HG03060 (cell line): ENCODE measurements around the gene SMC6.

Experiments
- ATAC-seq: cut with Tn5 transposase; IDR thresholded peaks from one replicate; pipeline ENCODE4 v1.9.1; 2021; ENCODE audit warnings: low read depth, moderate number of reproducible peaks; ENCODE audit not compliant: unreplicated experiment

Gene SMC6

DNA sequence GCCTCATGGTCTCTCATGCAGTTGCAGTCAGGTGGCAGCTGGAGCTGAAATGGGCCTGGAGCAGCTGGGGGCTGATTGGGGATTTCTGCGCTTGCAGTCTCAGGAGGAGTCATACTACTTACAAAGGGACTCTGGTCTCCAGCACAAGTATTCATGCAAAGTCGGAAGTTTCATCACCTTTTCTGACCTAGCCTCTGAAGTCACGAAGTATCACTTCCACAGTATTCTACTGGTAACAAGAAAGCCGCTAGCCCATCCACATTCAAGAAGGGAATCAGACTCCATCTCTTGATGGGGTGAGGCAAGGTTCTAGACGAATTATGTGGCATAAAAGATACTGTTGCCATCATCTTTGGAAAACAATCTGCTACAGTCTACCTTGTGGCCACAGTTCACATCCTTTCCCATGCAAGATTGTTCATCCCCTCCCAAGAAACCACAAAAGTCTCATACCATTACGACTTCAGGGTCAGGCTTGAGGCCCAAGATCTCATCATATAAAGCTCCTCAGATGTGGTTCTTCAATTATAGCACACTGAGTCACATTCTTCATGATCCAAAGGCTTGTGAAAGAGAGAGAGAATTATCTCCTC is 95.3 kb downstream of the SMC6 start:
- ATAC-seq: no peak

GRCh38 chr2:17657759-17658158 is 95.9 kb downstream of the SMC6 start:
- ATAC-seq: no peak

GRCh38 chr2:17652681-17653394 is 100.8 kb downstream of the SMC6 start:
- no peak for ATAC-seq

DNA sequence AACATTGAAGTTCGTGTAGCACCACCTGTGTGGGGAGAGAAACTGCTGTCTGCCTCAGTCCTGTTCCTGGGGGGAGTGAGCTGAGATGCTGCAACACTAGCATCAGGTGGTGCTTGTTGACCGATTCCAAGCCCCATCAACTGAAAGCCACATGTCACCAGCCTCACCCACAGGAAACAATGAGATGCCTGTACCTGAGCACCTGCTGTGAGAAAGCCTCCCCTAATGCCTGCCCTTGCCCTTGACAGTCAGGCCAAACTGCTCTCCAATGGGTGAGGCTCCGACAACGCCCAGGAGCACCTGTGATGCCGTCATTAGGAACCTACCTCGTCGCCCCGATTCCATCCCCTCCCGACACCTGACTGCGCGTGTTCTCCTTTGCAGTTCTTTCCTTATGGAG is 104.6 kb downstream of the SMC6 start:
- no peak for ATAC-seq

DNA sequence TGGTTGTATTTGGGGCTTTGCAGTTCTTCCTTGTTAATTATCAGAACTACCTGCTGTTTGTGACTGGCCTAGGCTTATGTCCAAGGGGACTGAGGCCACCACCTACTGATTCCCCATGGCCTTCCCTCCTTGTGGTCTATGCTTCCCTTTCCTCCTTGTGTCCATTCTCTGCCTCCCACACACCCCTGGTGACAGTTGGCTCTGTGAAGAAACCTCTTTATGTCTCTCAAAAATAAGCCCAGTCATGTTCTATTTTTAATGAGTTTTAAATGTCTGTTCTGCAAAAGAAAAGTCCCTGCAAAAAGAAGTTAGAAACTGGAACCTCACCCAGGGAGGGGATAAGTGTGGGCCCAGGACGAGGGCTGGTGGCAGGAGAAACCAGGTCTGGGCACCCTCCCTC is 105.0 kb downstream of the SMC6 start:
- no peak for ATAC-seq

DNA sequence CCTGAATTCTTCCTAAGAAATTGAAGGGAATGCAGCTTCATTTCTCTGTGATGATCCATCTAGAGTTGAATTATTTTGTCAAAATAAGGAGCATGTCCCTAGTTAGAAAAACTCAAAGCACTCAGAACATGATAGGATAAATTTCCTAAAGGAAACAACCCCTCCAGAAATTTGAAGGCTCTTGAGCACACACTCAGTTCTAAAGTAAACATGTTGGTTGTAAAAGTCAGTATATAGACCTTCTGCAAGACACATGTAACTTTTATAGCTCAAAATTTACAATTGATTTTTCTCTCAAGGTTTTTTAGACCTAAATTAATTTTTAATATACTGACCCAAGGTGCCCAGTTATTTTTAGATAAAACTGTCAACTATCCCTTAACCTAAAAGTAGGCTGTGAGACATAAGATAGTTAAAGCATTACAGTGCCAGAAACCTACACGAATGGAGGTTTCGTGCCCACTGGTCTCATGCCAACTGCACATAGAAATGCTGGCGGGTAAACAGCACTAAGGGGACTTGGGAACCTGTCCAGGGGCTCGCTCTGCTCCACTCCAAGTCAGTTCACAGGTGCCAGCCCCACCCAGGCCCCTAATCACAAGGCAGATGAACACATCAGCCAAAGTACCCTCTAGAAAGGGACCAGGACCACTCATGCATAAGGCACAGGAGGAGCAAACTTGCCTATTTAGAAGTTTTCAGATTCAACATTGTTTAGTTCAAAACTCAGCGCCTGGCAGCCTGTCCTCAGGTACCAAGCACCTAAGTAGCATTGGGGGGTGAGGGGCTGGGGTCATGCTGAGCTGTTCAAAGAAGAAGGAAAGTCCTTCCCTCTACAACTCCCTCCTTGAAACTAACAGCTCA is 106.5 kb downstream of the SMC6 start:
- ATAC-seq: no peak

DNA sequence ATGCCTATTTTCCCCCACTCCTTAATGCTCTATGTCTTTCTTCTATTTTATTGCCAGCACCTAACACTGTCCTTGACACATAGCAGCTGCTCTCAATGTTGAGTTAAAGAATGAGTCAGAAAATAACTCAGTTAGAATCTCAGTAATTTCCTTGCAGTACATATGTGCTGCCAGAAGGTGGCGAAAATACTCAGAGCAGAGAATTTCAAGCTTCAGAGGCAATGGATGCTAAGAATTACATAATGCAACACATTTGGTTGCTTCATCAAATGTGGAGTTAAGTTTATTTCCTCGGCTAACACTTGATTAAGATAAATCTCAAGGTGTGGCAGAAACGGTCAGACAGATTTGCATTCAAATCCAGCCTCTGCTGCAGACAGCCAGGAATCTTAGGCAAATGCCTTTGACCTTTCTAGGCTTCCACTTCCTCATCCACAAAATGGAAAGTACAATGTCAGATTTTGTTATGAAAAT is 107.5 kb downstream of the SMC6 start:
- ATAC-seq: peak; percentile 90

GRCh38 chr2:17644997-17645720 is 108.5 kb downstream of the SMC6 start:
- ATAC-seq: no peak

GRCh38 chr2:17643031-17643615 is 110.5 kb downstream of the SMC6 start:
- ATAC-seq: no peak

DNA sequence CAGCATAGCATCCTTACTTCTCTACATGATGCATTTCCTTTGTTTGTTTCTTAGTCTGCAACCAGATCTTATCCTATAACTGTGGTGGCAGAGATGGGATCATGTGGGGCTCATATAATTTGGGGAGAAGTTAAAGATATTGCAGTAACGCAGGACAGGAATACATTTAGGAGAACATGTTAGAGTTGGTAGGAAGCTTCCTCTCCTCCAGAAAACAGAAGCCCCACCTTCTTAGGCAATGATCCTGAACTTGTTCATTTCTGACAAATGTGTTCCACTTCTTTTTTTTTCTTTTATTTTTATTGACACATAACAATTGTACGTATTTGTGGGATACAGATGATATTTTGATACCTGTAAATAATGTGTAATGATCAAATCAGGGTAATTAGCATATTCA is 113.2 kb downstream of the SMC6 start:
- no peak for ATAC-seq

DNA sequence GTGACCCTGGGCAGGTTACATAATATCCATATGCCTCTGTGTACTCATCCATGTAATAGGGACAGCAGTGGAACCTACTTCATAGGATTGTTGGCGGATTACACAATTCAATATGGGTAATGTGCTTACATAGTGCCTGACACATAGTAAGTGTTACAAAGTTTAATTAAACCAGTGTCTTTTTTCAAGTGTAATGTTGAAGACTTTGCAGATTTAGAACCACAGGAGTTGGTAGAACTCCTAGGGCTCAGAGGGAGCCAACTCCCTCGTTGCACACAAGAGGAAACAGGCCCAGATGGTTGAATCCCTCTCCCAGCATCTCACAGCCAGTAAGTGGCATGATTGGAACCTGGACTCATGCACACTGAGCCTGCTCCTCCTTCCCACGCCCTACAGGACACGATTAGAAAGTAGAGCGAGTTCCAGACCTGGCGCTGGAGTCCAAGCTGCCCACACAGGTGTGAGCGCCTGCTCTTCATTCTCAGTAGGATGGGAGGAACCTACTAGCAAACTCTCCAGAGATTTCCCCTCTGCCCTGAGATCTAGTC is 115.3 kb downstream of the SMC6 start:
- ATAC-seq: no peak

GRCh38 chr2:17637131-17637906 is 116.3 kb downstream of the SMC6 start:
- ATAC-seq: no peak

- ATAC-seq: no peak
These were observed 117.4 kb downstream of the SMC6 start for GRCh38 chr2:17636257-17636656.

DNA sequence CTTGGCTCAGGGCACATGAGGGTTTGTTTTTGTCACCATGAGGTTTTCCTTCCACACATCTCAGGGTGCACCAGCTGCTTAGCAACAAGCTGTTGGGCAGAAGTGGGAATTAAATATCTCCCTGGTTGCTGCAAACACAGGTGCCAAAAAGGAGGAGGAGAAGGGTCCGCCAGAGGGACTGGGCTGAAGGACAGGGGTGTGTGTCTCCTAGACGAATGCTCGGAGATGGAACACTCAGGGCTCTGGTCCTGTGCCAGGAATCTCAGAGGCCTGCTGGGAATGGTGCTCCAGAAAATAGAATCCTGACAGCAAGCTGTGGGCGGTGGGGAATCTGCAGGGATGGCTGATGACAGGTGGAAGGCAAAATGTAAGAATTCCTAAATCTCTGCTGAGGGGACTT is 118.6 kb downstream of the SMC6 start:
- ATAC-seq: no peak

DNA sequence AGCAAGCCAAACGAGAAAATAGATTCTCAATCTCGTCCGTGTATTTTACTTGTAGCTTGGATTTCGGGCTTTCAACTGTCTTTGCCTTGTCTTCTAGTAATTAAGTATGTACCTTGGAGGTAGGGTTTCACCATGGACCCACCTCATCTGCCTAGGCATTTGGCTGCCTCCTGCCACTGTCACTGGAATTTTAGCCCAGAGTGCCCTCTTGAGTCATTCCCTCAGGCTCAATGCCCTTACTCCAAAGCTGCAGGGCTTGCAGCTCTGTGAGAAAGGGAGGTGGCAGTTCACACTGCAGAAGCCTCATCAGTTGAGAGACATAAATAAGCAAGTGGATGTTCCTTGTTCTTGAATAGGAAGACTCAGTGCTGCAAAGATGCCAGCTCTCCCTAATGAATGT is 123.5 kb downstream of the SMC6 start:
- ATAC-seq: no peak

- no peak for ATAC-seq
These were observed 125.0 kb downstream of the SMC6 start for GRCh38 chr2:17628349-17629261.

DNA sequence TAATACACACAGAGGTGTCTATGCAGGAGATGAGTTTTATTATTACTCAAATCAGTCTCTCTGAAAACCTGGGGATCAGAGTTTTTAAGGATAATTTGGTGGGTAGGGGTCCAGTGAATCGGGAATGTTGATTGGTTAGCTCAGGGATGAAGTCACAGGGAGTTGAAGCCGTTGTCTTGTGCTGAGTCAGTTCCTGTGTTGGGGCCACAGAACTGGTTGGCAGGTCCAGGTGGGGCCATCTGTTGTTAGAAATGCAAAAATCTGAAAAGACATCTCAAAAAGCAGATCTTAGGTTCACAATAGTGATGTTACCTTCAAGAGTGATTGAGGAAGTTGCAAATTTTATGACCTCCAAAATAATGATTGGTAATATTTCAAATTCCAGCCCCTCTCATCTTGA is 126.2 kb downstream of the SMC6 start:
- ATAC-seq: no peak

DNA sequence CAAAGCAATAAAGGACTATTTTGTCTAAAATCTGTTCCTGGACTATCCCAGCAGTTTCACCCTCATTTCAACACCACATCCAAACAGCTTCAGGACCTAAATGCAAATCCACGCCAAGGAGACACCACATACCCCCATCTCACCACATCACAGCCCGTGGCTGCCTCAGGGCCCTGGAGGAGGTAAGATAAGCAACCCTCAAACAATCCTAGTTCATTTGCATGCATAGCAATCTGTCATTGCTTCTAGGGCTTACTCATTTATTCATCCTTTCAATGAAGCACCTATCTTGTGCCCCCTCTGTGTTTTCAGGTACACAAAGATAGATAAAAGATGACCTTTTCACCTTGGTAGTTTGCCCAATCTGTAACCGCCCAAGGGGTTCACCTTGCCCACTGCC is 126.6 kb downstream of the SMC6 start:
- no peak for ATAC-seq
